GM19023 (cell line): ENCODE results near the gene BCAN.

Source experiments
- ATAC-seq: cut with Tn5 transposase; IDR thresholded peaks from one replicate; pipeline ENCODE4 v1.9.1; 2021; ENCODE audit warnings: mild to moderate bottlenecking, moderate library complexity; ENCODE audit not compliant: unreplicated experiment

Gene BCAN

GRCh38 chr1:156694690-156694962, 52.7 kb downstream of the BCAN start:
- ATAC-seq = no peak

DNA sequence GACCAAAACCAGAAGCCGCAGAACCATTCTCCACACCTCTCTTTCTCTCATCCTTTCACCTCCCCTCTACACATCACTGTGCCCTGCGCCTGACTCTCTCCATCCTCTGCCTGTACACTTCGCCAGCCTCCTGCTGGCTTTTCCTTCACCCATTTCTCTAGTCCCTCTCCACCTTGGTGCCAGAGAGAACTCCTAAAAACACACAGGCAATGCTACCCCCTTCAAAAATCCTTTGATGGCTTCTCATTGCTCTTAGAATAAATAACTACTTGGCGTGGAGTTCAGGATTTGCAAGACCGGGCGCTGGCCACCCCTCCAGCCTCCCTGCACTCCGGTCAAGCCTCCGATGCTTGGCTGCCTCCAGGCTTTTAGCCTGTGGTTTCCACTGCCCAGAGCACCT, 54.8 kb downstream of the BCAN start:
- no peak for ATAC-seq

DNA sequence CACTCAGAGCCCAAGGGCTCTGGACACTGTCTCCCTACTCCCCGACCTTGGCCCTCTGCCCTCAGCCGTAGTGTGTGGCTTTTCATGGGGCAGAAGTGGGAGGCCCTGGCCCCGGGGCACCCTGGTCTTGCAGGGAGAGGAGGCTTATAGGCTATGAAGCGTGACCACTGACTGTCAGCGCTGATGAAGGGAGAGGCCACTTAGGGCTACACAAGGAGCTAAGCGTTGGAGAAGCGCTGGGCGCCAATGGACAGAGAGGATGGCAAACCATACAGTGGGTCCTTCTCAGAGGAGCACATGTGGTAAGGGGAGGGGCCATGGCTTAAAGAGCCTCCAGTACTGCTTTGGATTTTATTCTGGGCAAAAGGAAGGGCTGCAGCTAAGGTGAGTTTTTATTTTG, 55.6 kb downstream of the BCAN start:
- no peak for ATAC-seq

DNA sequence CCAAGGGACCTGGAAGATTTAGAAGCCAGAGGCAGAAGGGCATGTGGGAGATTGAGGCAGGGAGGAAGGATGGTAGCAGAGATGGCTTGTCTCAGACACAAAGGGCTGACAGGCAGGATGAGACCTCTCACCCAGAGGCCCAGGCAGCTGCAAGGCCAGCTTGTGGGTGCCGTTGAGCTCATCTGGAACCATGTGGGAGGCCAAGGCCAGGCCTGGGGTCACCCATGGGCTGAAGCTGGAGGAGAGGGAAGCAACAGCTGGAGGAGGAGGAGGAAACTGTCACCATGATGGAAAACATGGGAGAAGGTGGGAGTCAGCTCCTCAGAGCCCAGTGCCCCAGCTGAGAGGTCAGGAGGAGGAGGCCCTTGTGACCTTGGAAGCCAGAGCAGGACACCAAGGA, 57.1 kb downstream of the BCAN start:
- no peak for ATAC-seq

- no peak for ATAC-seq
Measured at GRCh38 chr1:156700736-156701531, 59.0 kb downstream of the BCAN start.

DNA sequence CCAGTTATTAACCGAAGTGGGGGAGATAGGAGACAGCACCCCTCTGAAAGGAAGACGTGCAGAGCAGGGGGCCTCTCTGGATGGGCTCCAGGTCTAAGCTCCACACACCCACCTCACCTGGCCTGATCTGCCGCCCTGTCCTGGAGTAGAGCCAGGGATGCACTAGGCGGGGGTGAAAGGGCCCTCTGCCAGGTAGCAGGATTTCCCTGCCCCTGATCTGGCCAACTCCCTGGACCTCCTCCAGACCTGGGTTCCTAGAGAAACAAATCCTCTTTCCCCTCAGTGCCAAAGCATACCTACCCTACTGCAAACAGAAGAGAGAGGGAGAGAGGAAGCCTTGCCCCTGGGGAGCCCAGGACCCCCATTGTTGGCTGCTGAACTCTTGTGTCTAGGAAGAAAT, 61.4 kb downstream of the BCAN start:
- no peak for ATAC-seq

- no peak for ATAC-seq
Measured at GRCh38 chr1:156703741-156704140, 61.8 kb downstream of the BCAN start.

- ATAC-seq = no peak
Measured at GRCh38 chr1:156704166-156704711, 62.3 kb downstream of the BCAN start.

DNA sequence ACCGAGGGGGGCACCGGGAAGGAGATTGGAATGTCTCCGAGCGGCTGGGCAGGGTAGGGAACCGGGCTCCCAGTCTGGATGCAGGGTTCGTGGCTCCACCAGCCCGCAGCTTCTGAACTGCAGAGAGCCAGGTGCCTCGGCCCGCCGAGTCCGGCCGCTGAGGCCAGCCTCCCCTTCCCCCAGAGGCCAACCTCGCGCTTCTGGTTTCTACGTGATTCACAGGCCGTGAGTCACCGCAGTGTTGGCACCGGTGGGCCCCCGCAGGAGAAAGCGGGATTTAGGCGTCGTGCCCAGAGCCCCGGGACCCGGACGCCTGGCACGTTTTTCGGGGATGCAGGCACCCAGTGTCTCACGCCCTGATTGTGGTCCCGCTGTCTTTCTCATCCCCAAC, 63.0 kb downstream of the BCAN start:
- no peak for ATAC-seq

- no peak for ATAC-seq
Measured at GRCh38 chr1:156705321-156705917, 63.5 kb downstream of the BCAN start, which contains the start of gene CRABP2. CRABP2 (minus strand) TSS chr1:156705583; CDS start chr1:156705446, 137 bp downstream.

- no peak for ATAC-seq
Measured at GRCh38 chr1:156705918-156706656, 64.2 kb downstream of the BCAN start.

DNA sequence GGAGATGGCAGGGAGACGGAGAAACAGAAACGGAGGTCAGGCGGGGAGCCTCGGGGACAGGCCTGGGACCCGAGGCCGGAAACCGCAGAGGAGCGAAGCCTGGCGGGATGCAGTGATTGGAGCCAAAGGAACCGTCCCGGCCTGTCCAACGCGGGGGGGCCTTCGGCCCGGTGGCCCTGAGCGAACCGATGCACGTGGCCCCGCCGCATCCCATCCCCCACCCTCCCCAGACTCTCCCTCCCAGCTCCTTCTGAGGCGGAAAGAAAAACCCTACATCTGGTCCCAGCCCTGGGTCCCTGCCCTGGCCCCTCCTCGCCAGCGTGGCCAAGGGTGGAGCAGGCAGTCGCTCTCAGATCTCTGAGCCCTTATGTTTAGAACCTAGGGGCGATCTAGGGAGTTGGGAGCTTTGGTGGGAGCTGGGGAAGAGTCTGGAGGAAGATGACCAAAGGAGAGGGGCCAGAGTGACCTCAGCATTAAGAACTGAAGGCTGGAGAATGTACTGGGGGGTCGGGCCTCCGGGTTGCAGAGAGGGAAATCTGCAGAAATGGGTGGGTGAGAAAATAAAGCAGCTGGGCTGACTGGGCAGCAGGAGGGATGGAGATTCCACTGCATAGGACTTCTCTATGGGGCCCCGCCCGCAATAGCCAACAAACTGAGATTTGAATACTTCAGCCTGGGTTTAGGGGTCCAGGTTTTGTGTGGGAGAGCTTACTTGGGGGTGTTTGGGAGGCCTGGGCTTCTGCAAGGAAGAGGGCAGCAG, 64.9 kb downstream of the BCAN start:
- ATAC-seq = no peak

- ATAC-seq = no peak
Measured at GRCh38 chr1:156707417-156708217, 65.7 kb downstream of the BCAN start.

DNA sequence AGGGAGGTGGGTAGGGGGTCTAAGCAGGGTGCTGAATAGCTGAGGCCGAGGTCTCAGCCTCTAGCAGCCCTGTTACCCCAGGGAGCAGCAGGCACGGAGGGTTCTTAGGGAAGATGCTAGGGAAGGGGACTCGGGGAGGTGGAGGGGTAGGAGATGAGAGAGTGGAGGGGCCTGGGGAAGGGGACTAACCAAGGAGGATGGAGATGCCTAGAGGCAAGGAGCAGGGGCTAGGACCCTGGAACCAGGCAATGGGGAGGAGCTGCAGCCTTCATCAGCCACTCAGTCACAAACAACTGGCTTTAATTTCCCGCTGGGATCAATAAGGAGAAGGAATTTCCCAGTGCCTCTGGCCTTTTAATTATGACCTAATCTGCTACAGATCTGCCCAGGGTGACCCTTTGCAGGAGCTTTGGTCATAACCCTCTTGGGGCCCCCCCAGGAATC, 66.3 kb downstream of the BCAN start:
- ATAC-seq = no peak

DNA sequence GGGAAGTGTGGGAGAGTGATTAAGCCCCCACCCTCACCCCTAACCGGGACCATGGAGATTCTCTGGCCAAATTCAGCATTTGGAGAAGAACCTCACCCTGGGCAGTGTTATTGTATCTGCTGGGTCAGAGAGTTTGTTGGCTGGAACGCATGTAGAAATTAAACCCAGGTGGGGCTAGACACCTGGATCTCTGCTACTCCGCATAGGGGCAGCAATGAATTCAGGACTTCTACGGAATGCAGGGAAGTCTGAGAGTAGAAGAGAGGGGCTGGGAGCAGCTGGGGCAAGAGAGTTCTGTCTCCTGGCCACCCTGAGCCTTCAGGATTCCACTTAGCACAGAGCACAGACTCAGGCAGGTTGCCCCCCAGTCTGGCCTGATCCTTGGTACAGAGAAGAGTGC, 67.1 kb downstream of the BCAN start:
- no peak for ATAC-seq
